ENCODE measurements around the gene EIF2S2.

- TF ChIP-seq, protein P1, sequence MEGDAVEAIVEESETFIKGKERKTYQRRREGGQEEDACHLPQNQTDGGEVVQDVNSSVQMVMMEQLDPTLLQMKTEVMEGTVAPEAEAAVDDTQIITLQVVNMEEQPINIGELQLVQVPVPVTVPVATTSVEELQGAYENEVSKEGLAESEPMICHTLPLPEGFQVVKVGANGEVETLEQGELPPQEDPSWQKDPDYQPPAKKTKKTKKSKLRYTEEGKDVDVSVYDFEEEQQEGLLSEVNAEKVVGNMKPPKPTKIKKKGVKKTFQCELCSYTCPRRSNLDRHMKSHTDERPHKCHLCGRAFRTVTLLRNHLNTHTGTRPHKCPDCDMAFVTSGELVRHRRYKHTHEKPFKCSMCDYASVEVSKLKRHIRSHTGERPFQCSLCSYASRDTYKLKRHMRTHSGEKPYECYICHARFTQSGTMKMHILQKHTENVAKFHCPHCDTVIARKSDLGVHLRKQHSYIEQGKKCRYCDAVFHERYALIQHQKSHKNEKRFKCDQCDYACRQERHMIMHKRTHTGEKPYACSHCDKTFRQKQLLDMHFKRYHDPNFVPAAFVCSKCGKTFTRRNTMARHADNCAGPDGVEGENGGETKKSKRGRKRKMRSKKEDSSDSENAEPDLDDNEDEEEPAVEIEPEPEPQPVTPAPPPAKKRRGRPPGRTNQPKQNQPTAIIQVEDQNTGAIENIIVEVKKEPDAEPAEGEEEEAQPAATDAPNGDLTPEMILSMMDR (IDR thresholded peaks at IDR 0.05): no peak
- no peak for TF ChIP-seq POLR2A (IDR thresholded peaks at IDR 0.05)
Observed at GRCh38 chr20:34123309-34123708, 11.3 kb upstream of the EIF2S2 start.

Data from vagina (tissue), 2 donors.